Peyer's patch (tissue), 4 donors: ENCODE data around the gene ARMC2.

ENCODE experiments used
- POLR2A ChIP-seq, 2 donors: fragments of 450-650 bp; IDR thresholded peaks; one replicate each; pipeline ENCODE4 v1.5.1; 2017; ENCODE audit warnings: antibody characterized with exemption in 2 of 2, mild to moderate bottlenecking in 2 of 2, moderate library complexity in 2 of 2
- TF ChIP-seq, protein P1 (sequence below), 6 experiments: fragments of 450-650 bp in 4 of 6; fragments of 200-600 bp in 2 of 6; sonication (generic) in 1 of 6; IDR thresholded peaks; one replicate each; pipeline ENCODE4 v1.5.1; 2017 to 2019; ENCODE audit warnings: antibody characterized with exemption in 6 of 6, mild to moderate bottlenecking in 3 of 6, moderate library complexity in 1 of 6

DNA sequence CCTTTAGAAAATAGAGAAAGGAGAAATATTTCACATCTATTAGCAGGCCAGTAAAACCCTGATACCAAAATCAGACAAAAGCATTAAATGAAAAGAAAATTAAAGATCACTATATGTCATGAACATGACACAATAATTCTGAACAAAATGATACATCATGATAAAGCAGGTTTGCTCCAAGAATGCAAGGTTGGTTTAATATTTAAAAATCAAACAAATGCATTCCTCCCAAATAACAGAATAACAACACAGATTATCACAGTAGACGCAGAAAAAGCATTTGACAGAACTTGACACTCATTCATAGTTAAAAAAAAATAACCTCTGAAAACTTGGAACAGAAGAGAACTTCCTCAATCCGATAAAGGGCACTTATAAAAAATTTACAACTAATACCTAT, 22.9 kb upstream of the ARMC2 start:
- TF ChIP-seq, protein P1, sequence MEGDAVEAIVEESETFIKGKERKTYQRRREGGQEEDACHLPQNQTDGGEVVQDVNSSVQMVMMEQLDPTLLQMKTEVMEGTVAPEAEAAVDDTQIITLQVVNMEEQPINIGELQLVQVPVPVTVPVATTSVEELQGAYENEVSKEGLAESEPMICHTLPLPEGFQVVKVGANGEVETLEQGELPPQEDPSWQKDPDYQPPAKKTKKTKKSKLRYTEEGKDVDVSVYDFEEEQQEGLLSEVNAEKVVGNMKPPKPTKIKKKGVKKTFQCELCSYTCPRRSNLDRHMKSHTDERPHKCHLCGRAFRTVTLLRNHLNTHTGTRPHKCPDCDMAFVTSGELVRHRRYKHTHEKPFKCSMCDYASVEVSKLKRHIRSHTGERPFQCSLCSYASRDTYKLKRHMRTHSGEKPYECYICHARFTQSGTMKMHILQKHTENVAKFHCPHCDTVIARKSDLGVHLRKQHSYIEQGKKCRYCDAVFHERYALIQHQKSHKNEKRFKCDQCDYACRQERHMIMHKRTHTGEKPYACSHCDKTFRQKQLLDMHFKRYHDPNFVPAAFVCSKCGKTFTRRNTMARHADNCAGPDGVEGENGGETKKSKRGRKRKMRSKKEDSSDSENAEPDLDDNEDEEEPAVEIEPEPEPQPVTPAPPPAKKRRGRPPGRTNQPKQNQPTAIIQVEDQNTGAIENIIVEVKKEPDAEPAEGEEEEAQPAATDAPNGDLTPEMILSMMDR (IDR thresholded peaks at IDR 0.05): no peak
- TF ChIP-seq POLR2A (IDR thresholded peaks at IDR 0.05): no peak
